ENCODE data around the gene PLCD4. TPM values are rescaled to one million over a fixed set of nuclear protein-coding genes. Genes with fewer than 3 reads are reported as not detected.
A peak's percentile ranks its signal among the peaks of the same experiment; 100 is the strongest.

The PLCD4 gene
- total and polyA plus RNA-seq, 7 experiments from 2014 or later: 0.15 to 1.7 (median 0.51) TPM

- H3K4me1 ChIP-seq (ENCODE audit: control insufficient read depth in 2 of 2, insufficient read depth in 2 of 2, low read length in 2 of 2): peaks cover 0 to 7% of the 10 kb centered on the region in 2 donors
- no peak overlapping the region for H3K27ac ChIP-seq (ENCODE audit: low read depth, low read length)
- H3K4me1 Mint-ChIP-seq: peaks cover 0 to 14% (median 12%) of the 10 kb centered on the region in 7 donors
- H3K4me3 ChIP-seq (ENCODE audit: low read length): no peak overlapping the region
- H3K36me3 Mint-ChIP-seq: peaks cover 5 to 36% (median 22%) of the 10 kb centered on the region in 5 donors
- no peak overlapping the region for H3K4me3 Mint-ChIP-seq
- ATAC-seq (no peak), DNase-seq (no peak)
- H3K9me3 ChIP-seq (ENCODE audit: control insufficient read depth in 2 of 3, low read length in 3 of 3): no peaks in the 10 kb centered on the region
- intact Hi-C loops (cut with micrococcal nuclease): no loop called here
- CTCF ChIA-PET: interaction anchor here (1.1 kb wide), 1 partner anchor 335 kb away, joined by 10 read pairs; no protein-coding TSS in a partner anchor
- no peaks in the 10 kb centered on the region for H3K27me3 ChIP-seq (ENCODE audit: control insufficient read depth in 2 of 2, insufficient read depth in 2 of 2, low read length in 2 of 2)
- POLR2A ChIA-PET: no interaction called here
- H3K36me3 ChIP-seq (ENCODE audit: control insufficient read depth in 2 of 3, insufficient read depth in 3 of 3, low read length in 3 of 3): peaks cover 24 to 78% (median 40%) of the 10 kb centered on the region in 3 experiments
- no peaks in the 10 kb centered on the region for H3K27me3 Mint-ChIP-seq
- no peak overlapping the region for H3K27ac Mint-ChIP-seq
- no peaks in the 10 kb centered on the region for H3K9me3 Mint-ChIP-seq
Observed at GRCh38 chr2:218643751-218644310, 36.1 kb downstream of the PLCD4 start.

DNA sequence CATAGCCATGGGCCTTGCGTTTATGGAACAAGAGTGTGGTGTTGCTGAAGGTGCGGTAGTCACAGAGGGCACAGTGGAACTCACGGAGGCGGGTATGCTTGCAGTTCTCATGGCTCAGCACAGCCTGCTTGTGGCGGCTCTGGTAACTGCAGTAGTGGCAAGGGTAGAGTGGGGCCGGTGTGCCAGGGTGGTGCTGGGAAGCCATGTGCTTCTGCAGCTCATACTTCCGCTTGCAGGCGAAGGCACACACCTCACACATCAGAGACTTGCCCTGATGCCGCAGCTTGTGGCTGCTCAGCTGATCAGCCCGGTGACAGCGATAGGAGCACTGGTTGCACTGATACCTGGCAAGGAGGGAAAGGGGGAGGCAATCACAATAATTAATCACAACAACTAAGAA, 37.0 kb downstream of the PLCD4 start:
- H3K4me3 ChIP-seq (ENCODE audit: low read length): no peak overlapping the region
- H3K9me3 ChIP-seq (ENCODE audit: control insufficient read depth in 2 of 3, low read length in 3 of 3): no peaks in the 10 kb centered on the region
- peaks cover 6 to 31% (median 17%) of the 10 kb centered on the region in 5 donors for H3K36me3 Mint-ChIP-seq
- intact Hi-C loops (cut with micrococcal nuclease): no loop called here
- no peak for DNase-seq
- CTCF ChIA-PET: interaction anchor here (1.1 kb wide), 1 partner anchor 336 kb away, joined by 10 read pairs; no protein-coding TSS in a partner anchor
- peak overlapping the region in 1 of 9 donors; percentile 52 for H3K27ac Mint-ChIP-seq
- no peak overlapping the region for H3K27ac ChIP-seq (ENCODE audit: low read depth, low read length)
- POLR2A ChIA-PET: interaction anchor here (0.5 to 1.6 kb wide), 2 partner anchors 15 to 84 kb away, joined by 3 to 5 read pairs; partner anchors contain the start of genes BCS1L and ZNF142
- H3K4me1 Mint-ChIP-seq: peaks cover 0 to 14% (median 12%) of the 10 kb centered on the region in 7 donors
- H3K27me3 Mint-ChIP-seq: no peaks in the 10 kb centered on the region
- H3K4me1 ChIP-seq (ENCODE audit: control insufficient read depth in 2 of 2, insufficient read depth in 2 of 2, low read length in 2 of 2): peaks cover 0 to 7% of the 10 kb centered on the region in 2 donors
- H3K9me3 Mint-ChIP-seq: no peaks in the 10 kb centered on the region
- no peak overlapping the region for H3K4me3 Mint-ChIP-seq
- H3K27me3 ChIP-seq (ENCODE audit: control insufficient read depth in 2 of 2, insufficient read depth in 2 of 2, low read length in 2 of 2): no peaks in the 10 kb centered on the region
- no peak for ATAC-seq
- peaks cover 24 to 80% (median 36%) of the 10 kb centered on the region in 3 experiments for H3K36me3 ChIP-seq (ENCODE audit: control insufficient read depth in 2 of 3, insufficient read depth in 3 of 3, low read length in 3 of 3)

GRCh38 chr2:218645126-218645525, 37.4 kb downstream of the PLCD4 start:
- Mint-ChIP-seq H3K9me3 (no peaks in the 10 kb centered on the region), H3K27ac (no peak overlapping the region), H3K4me1 (peaks cover 0 to 14% (median 12%) of the 10 kb centered on the region in 7 donors), H3K27me3 (no peaks in the 10 kb centered on the region), H3K36me3 (peaks cover 6 to 31% (median 17%) of the 10 kb centered on the region in 5 donors), H3K4me3 (no peak overlapping the region)
- ATAC-seq (no peak), DNase-seq (no peak)
- Histone ChIP-seq H3K27me3 (ENCODE audit: control insufficient read depth in 2 of 2, insufficient read depth in 2 of 2, low read length in 2 of 2) (no peaks in the 10 kb centered on the region), H3K36me3 (ENCODE audit: control insufficient read depth in 2 of 3, insufficient read depth in 3 of 3, low read length in 3 of 3) (peaks cover 22 to 80% (median 34%) of the 10 kb centered on the region in 3 experiments), H3K4me1 (ENCODE audit: control insufficient read depth in 2 of 2, insufficient read depth in 2 of 2, low read length in 2 of 2) (peaks cover 0 to 7% of the 10 kb centered on the region in 2 donors), H3K9me3 (ENCODE audit: control insufficient read depth in 2 of 3, low read length in 3 of 3) (no peaks in the 10 kb centered on the region), H3K27ac (ENCODE audit: low read depth, low read length) (no peak overlapping the region), H3K4me3 (ENCODE audit: low read length) (no peak overlapping the region)
- POLR2A ChIA-PET: interaction anchor here (0.5 to 1.6 kb wide), 2 partner anchors 14 to 83 kb away, joined by 3 to 5 read pairs; partner anchors contain the start of genes BCS1L and ZNF142
- CTCF ChIA-PET: no interaction called here
- intact Hi-C loops (cut with micrococcal nuclease): no loop called here

DNA sequence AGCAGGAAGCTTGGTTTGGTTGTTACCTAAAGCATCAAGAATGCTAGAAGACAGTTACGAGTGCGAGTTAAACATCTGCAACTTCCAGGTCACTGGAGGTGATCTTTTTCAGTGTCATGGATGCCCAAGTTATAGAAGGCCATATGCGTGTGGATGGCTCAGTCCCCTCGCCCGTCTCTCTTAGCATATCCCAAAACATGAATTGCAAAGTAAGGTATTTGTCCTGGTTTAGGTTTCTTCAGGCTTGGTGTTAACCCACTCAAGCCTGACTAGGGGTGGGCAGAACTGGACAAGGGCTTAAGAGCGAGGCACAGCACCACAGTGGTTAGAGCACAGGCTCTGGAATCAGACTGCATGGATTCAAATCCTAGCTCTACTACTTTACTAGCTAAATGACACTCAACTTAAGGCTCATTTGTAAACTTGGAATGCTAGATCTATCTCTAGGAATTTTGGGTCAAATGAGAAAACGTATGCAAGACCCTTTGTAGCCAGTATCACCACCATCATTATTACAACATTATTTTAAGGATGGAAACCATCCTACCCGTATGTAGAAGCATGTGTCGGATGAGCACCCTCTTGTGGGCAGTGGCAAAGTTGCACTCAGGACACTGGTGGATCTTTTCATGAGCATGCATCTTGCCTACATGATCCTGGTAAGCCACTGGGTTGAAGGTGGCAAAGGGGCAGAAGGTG, 40.5 kb downstream of the PLCD4 start:
- Histone ChIP-seq H3K27ac (ENCODE audit: low read depth, low read length) (no peak overlapping the region), H3K36me3 (ENCODE audit: control insufficient read depth in 2 of 3, insufficient read depth in 3 of 3, low read length in 3 of 3) (peaks cover 29 to 80% (median 31%) of the 10 kb centered on the region in 3 experiments), H3K4me1 (ENCODE audit: control insufficient read depth in 2 of 2, insufficient read depth in 2 of 2, low read length in 2 of 2) (peaks cover 0 to 7% of the 10 kb centered on the region in 2 donors), H3K9me3 (ENCODE audit: control insufficient read depth in 2 of 3, low read length in 3 of 3) (no peaks in the 10 kb centered on the region), H3K4me3 (ENCODE audit: low read length) (no peak overlapping the region), H3K27me3 (ENCODE audit: control insufficient read depth in 2 of 2, insufficient read depth in 2 of 2, low read length in 2 of 2) (no peaks in the 10 kb centered on the region)
- Mint-ChIP-seq H3K27ac (peak overlapping the region in 1 of 9 donors; percentile 35), H3K4me1 (peaks cover 0 to 14% (median 12%) of the 10 kb centered on the region in 7 donors), H3K36me3 (peaks cover 11 to 31% (median 20%) of the 10 kb centered on the region in 5 donors), H3K9me3 (no peaks in the 10 kb centered on the region), H3K4me3 (peak overlapping the region in 1 of 10 donors; percentile 7), H3K27me3 (no peaks in the 10 kb centered on the region)
- intact Hi-C loops (cut with micrococcal nuclease): loop anchor here (1.0 to 2.0 kb wide), 10 partner anchors 79 to 356 kb away; partner anchors contain the start of genes CNOT9 (in 1 of the 2), CTDSP1 (in 1 of the 2), TMBIM1 (in 1 of the 2) and USP37 (in 1 of the 2)
- ChIA-PET POLR2A (interaction anchor here (0.6 to 0.7 kb wide), 2 partner anchors 63 to 328 kb away, joined by 3 read pairs; no protein-coding TSS in a partner anchor), CTCF (interaction anchor here (0.5 to 1.8 kb wide), 8 partner anchors 9 to 721 kb away, joined by 3 to 5 read pairs (median 4); partner anchors contain the start of genes BCS1L, RNF25, STK36 and ZNF142)
- peak; percentile 15 to 55 (median 46) for DNase-seq
- ATAC-seq: peak; percentile 91

DNA sequence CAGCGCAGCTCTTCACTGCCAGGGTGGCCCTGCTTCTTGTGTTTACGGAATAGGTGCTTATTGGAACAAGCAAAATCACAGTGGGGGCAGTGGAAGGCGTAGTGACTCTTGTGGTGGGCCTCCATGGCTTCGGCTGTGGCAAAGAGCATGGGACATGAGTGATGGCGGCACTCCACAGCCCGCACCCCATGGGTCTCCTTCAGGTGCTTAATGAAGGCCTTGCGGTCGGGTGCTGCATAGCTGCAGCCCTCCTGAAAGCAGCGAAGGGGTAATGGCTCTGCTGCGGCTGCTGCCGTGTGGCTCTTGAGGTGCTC, 41.0 kb downstream of the PLCD4 start:
- Histone ChIP-seq H3K4me3 (ENCODE audit: low read length) (no peak overlapping the region), H3K36me3 (ENCODE audit: control insufficient read depth in 2 of 3, insufficient read depth in 3 of 3, low read length in 3 of 3) (peaks cover 29 to 80% (median 31%) of the 10 kb centered on the region in 3 experiments), H3K9me3 (ENCODE audit: control insufficient read depth in 2 of 3, low read length in 3 of 3) (no peaks in the 10 kb centered on the region), H3K27me3 (ENCODE audit: control insufficient read depth in 2 of 2, insufficient read depth in 2 of 2, low read length in 2 of 2) (no peaks in the 10 kb centered on the region), H3K4me1 (ENCODE audit: control insufficient read depth in 2 of 2, insufficient read depth in 2 of 2, low read length in 2 of 2) (peaks cover 0 to 7% of the 10 kb centered on the region in 2 donors), H3K27ac (ENCODE audit: low read depth, low read length) (no peak overlapping the region)
- intact Hi-C loops (cut with micrococcal nuclease): loop anchor here (1.0 to 2.0 kb wide), 10 partner anchors 80 to 356 kb away; partner anchors contain the start of genes CNOT9 (in 1 of the 2), CTDSP1 (in 1 of the 2), TMBIM1 (in 1 of the 2) and USP37 (in 1 of the 2)
- H3K4me1 Mint-ChIP-seq: peaks cover 0 to 14% (median 12%) of the 10 kb centered on the region in 7 donors
- DNase-seq (no peak), ATAC-seq (no peak)
- no peaks in the 10 kb centered on the region for H3K27me3 Mint-ChIP-seq
- no peaks in the 10 kb centered on the region for H3K9me3 Mint-ChIP-seq
- H3K27ac Mint-ChIP-seq: peak overlapping the region in 1 of 9 donors; percentile 35
- no peak overlapping the region for H3K4me3 Mint-ChIP-seq
- H3K36me3 Mint-ChIP-seq: peaks cover 11 to 31% (median 20%) of the 10 kb centered on the region in 5 donors
- ChIA-PET CTCF (interaction anchor here (0.8 to 1.8 kb wide), 3 partner anchors 10 to 23 kb away, joined by 3 to 5 read pairs (median 5); partner anchors contain the start of genes BCS1L, RNF25, STK36 and ZNF142), POLR2A (interaction anchor here (0.6 to 0.7 kb wide), 2 partner anchors 63 to 329 kb away, joined by 3 read pairs; no protein-coding TSS in a partner anchor)

- POLR2A ChIA-PET: no interaction called here
- peaks cover 6 to 58% (median 33%) of the 10 kb centered on the region in 3 experiments for H3K36me3 ChIP-seq (ENCODE audit: control insufficient read depth in 2 of 3, insufficient read depth in 3 of 3, low read length in 3 of 3)
- ATAC-seq (no peak), DNase-seq (no peak)
- Mint-ChIP-seq H3K27ac (peak overlapping the region in 1 of 9 donors; percentile 62), H3K9me3 (no peaks in the 10 kb centered on the region), H3K36me3 (peaks cover 4 to 19% (median 9%) of the 10 kb centered on the region in 5 donors), H3K27me3 (no peaks in the 10 kb centered on the region), H3K4me1 (peaks cover 25 to 40% (median 38%) of the 10 kb centered on the region in 7 donors), H3K4me3 (no peak overlapping the region)
- H3K4me1 ChIP-seq (ENCODE audit: control insufficient read depth in 2 of 2, insufficient read depth in 2 of 2, low read length in 2 of 2): peaks cover 7 to 15% of the 10 kb centered on the region in 2 donors
- H3K4me3 ChIP-seq (ENCODE audit: low read length): no peak overlapping the region
- H3K27ac ChIP-seq (ENCODE audit: low read depth, low read length): no peak overlapping the region
- no peaks in the 10 kb centered on the region for H3K9me3 ChIP-seq (ENCODE audit: control insufficient read depth in 2 of 3, low read length in 3 of 3)
- CTCF ChIA-PET: no interaction called here
- intact Hi-C loops (cut with micrococcal nuclease): loop anchor here in 1 of 2 donors (5.0 kb wide), 2 partner anchors 237 to 438 kb away; partner anchors contain the start of gene ARPC2
- no peaks in the 10 kb centered on the region for H3K27me3 ChIP-seq (ENCODE audit: control insufficient read depth in 2 of 2, insufficient read depth in 2 of 2, low read length in 2 of 2)
Observed at GRCh38 chr2:218655751-218656150, 48.1 kb downstream of the PLCD4 start.

Data from naive thymus-derived CD4-positive, alpha-beta T cell (primary cell).